Measurements from ENCODE around the gene BANF2.

- TF ChIP-seq ZFP62 (CRISPR knock-in tag; IDR thresholded peaks at IDR 0.05) (no peak), RAD21 (CRISPR knock-in tag; IDR thresholded peaks at IDR 0.05) (no peak)
These were observed 2.1 kb downstream of the BANF2 start for GRCh38 chr20:17701826-17702225.

All from HepG2 (cell line).